Measurements from ENCODE around the gene C4orf36.

GRCh38 chr4:86893136-86893535 lies 914 bp upstream of the C4orf36 start:
- TF ChIP-seq CTCF (conservative IDR thresholded peaks at IDR 0.05; ENCODE audit: low read depth, low read length), result no peak
- TF ChIP-seq EZH2 (IDR thresholded peaks at IDR 0.05; ENCODE audit: borderline replicate concordance, low read depth, low read length, poor library complexity, severe bottlenecking), result no peak
